SK-N-SH treated with all-trans-retinoic acid at 6 μM for 48 hours (cell line): Measurements from ENCODE around the gene STK32B.

Source experiments
- ATAC-seq: fragments of 200-7000 bp; cut with Tn5 transposase; 3 replicates; pipeline ENCODE4 v1.9.1; 2020; ENCODE audit warnings: mild to moderate bottlenecking, moderate library complexity
- BACH2 ChIP-seq: fragments of 250-450 bp; sonication (Bioruptor Pico); IDR thresholded peaks from 2 replicates; pipeline ENCODE4 v1.9.0; 2021; ENCODE audit warnings: mild to moderate bottlenecking, borderline replicate concordance
- CREB5 ChIP-seq: fragments of 250-450 bp; sonication (Bioruptor Pico); IDR thresholded peaks from 2 replicates; pipeline ENCODE4 v1.5.1; 2020; ENCODE audit warnings: low read depth, mild to moderate bottlenecking, moderate library complexity
- CSDC2 ChIP-seq: fragments of 250-450 bp; sonication (Bioruptor Pico); IDR thresholded peaks from 2 replicates; pipeline ENCODE4 v1.5.0; 2020; ENCODE audit warnings: mild to moderate bottlenecking, moderate library complexity
- CSRNP3 ChIP-seq: fragments of 250-450 bp; sonication (Bioruptor Pico); IDR thresholded peaks from 2 replicates; pipeline ENCODE4 v1.5.1; 2021; ENCODE audit warnings: mild to moderate bottlenecking, moderate library complexity
- ESRRG ChIP-seq: fragments of 250-450 bp; sonication (Bioruptor Pico); IDR thresholded peaks from 2 replicates; pipeline ENCODE4 v1.6.1; 2021; ENCODE audit warnings: mild to moderate bottlenecking
- GLIS3 ChIP-seq: fragments of 250-450 bp; sonication (Bioruptor Pico); IDR thresholded peaks from 2 replicates; pipeline ENCODE4 v1.5.0; 2020; ENCODE audit warnings: mild to moderate bottlenecking, moderate library complexity
- ISL1 ChIP-seq: fragments of 250-450 bp; sonication (Bioruptor Pico); IDR thresholded peaks from 2 replicates; pipeline ENCODE4 v2.1.2; 2022; ENCODE audit warnings: mild to moderate bottlenecking, moderate library complexity
- OSR1 ChIP-seq: fragments of 250-450 bp; sonication (Bioruptor Pico); IDR thresholded peaks from 2 replicates; pipeline ENCODE4 v1.8.0; 2022; ENCODE audit warnings: moderate library complexity, mild to moderate bottlenecking, inconsistent platforms
- PATZ1 ChIP-seq: fragments of 250-450 bp; sonication (Bioruptor Pico); IDR thresholded peaks from 2 replicates; pipeline ENCODE4 v1.8.0; 2020; ENCODE audit warnings: mild to moderate bottlenecking, moderate library complexity, borderline replicate concordance
- POU6F1 ChIP-seq: fragments of 250-450 bp; sonication (Bioruptor Pico); IDR thresholded peaks from 2 replicates; pipeline ENCODE4 v1.8.0; 2021; ENCODE audit warnings: low read depth, mild to moderate bottlenecking, moderate library complexity, borderline replicate concordance
- PPARA ChIP-seq: fragments of 250-450 bp; sonication (Bioruptor Pico); IDR thresholded peaks from 2 replicates; pipeline ENCODE4 v1.5.0; 2020; ENCODE audit warnings: mild to moderate bottlenecking, borderline replicate concordance
- RARB ChIP-seq: fragments of 250-450 bp; sonication (Bioruptor Pico); IDR thresholded peaks from 2 replicates; pipeline ENCODE4 v1.8.0; 2021; ENCODE audit warnings: mild to moderate bottlenecking, moderate library complexity
- SNAI2 ChIP-seq: fragments of 250-450 bp; sonication (Bioruptor Pico); IDR thresholded peaks from 2 replicates; pipeline ENCODE4 v1.5.0; 2020; ENCODE audit warnings: mild to moderate bottlenecking, moderate library complexity
- TOX ChIP-seq: fragments of 250-450 bp; sonication (Bioruptor Pico); IDR thresholded peaks from 2 replicates; pipeline ENCODE4 v1.8.0; 2021; ENCODE audit warnings: mild to moderate bottlenecking, moderate library complexity, borderline replicate concordance
- TSHZ2 ChIP-seq: fragments of 250-450 bp; sonication (Bioruptor Pico); IDR thresholded peaks from 2 replicates; pipeline ENCODE4 v1.5.0; 2020; ENCODE audit warnings: mild to moderate bottlenecking, moderate library complexity
- ZC3H10 ChIP-seq: fragments of 250-450 bp; sonication (Bioruptor Pico); IDR thresholded peaks from 2 replicates; pipeline ENCODE4 v1.5.1; 2021; ENCODE audit warnings: mild to moderate bottlenecking, moderate library complexity
- ZFP30 ChIP-seq: fragments of 450-650 bp; formaldehyde crosslinking; IDR thresholded peaks from 2 replicates; pipeline ENCODE4 v1.5.0; 2022; ENCODE audit warnings: mild to moderate bottlenecking, moderate library complexity
- ZNF70 ChIP-seq: fragments of 450-650 bp; formaldehyde crosslinking; IDR thresholded peaks from 2 replicates; pipeline ENCODE4 v1.5.0; 2020; ENCODE audit warnings: mild to moderate bottlenecking, moderate library complexity
- ZNF8 ChIP-seq: fragments of 450-650 bp; formaldehyde crosslinking; IDR thresholded peaks from 2 replicates; pipeline ENCODE4 v1.5.0; 2020; ENCODE audit warnings: mild to moderate bottlenecking, moderate library complexity

STK32B gene

GRCh38 chr4:5447755-5448154 lies 396.5 kb downstream of the STK32B start:
- TF ChIP-seq ISL1 (no peak), POU6F1 (CRISPR knock-in tag) (no peak), CSDC2 (CRISPR knock-in tag) (no peak), ZNF8 (no peak), GLIS3 (CRISPR knock-in tag) (no peak), PPARA (no peak), SNAI2 (CRISPR knock-in tag) (no peak), RARB (no peak)
- no peak for ATAC-seq

GRCh38 chr4:5448221-5448620 lies 396.9 kb downstream of the STK32B start:
- TF ChIP-seq TOX (CRISPR knock-in tag) (no peak), ESRRG (CRISPR knock-in tag) (no peak), SNAI2 (CRISPR knock-in tag) (no peak), ZNF70 (no peak), ZFP30 (CRISPR knock-in tag) (no peak), CREB5 (no peak), OSR1 (CRISPR knock-in tag) (no peak), RARB (no peak), CSRNP3 (no peak), ZC3H10 (CRISPR knock-in tag) (no peak), CSDC2 (CRISPR knock-in tag) (no peak), TSHZ2 (no peak), BACH2 (no peak), GLIS3 (CRISPR knock-in tag) (no peak), PPARA (no peak)
- ATAC-seq = no peak

- TF ChIP-seq SNAI2 (CRISPR knock-in tag) (no peak), ZFP30 (CRISPR knock-in tag) (no peak), GLIS3 (CRISPR knock-in tag) (no peak), ZNF70 (no peak), PATZ1 (CRISPR knock-in tag) (no peak)
- TF ChIP-seq, all 23 proteins: peak for 0
- no peak for ATAC-seq
Observed at GRCh38 chr4:5451243-5451642, 400.0 kb downstream of the STK32B start.

- no peak for ATAC-seq
- TF ChIP-seq ZFP30 (CRISPR knock-in tag) (no peak), PATZ1 (CRISPR knock-in tag) (no peak), OSR1 (CRISPR knock-in tag) (no peak), GLIS3 (CRISPR knock-in tag) (no peak), CSRNP3 (no peak), PPARA (no peak), CREB5 (no peak), BACH2 (no peak), ESRRG (CRISPR knock-in tag) (no peak)
- TF ChIP-seq, all 23 proteins: peak for 0
Observed at GRCh38 chr4:5452156-5452555, 400.9 kb downstream of the STK32B start.
